GM19240 (cell line): ENCODE data around the gene TEX22.

Experiments
- DNase-seq: peaks from one replicate; pipeline ENCODE4 v3.0.0; 2011; ENCODE audit warnings: low spot score; ENCODE audit not compliant: insufficient read length

TEX22 gene

GRCh38 chr14:105455086-105455640 lies 56.8 kb downstream of the TEX22 start:
- DNase-seq, result no peak

- no peak for DNase-seq
These were observed 57.7 kb downstream of the TEX22 start for GRCh38 chr14:105455766-105456660.

- DNase-seq, result no peak
These were observed 58.6 kb downstream of the TEX22 start for GRCh38 chr14:105456736-105457617.

- no peak for DNase-seq
These were observed 59.7 kb downstream of the TEX22 start for GRCh38 chr14:105458010-105458409.

GRCh38 chr14:105458571-105458970 lies 60.2 kb downstream of the TEX22 start:
- no peak for DNase-seq

- DNase-seq, result no peak
These were observed 61.8 kb downstream of the TEX22 start for GRCh38 chr14:105460116-105460515.

GRCh38 chr14:105460616-105461015 lies 62.3 kb downstream of the TEX22 start:
- DNase-seq, result no peak

- no peak for DNase-seq
These were observed 63.6 kb downstream of the TEX22 start for GRCh38 chr14:105461903-105462302.
